ENCODE results near the gene ABI3BP.

The ABI3BP gene

GRCh38 chr3:100813828-100814227 is 179.4 kb downstream of the ABI3BP start:
- DNase-seq = no peak

GRCh38 chr3:100811779-100812507 is 181.3 kb downstream of the ABI3BP start:
- no peak for DNase-seq

- DNase-seq = no peak
Observed at GRCh38 chr3:100810671-100811070, 182.6 kb downstream of the ABI3BP start.

- no peak for DNase-seq
Observed at GRCh38 chr3:100804631-100805030, 188.6 kb downstream of the ABI3BP start.

GRCh38 chr3:100803711-100804110 is 189.5 kb downstream of the ABI3BP start:
- no peak for DNase-seq

- DNase-seq = no peak
Observed at GRCh38 chr3:100802126-100802525, 191.1 kb downstream of the ABI3BP start.

- DNase-seq = no peak
Observed at GRCh38 chr3:100798012-100798411, 195.2 kb downstream of the ABI3BP start.

- no peak for DNase-seq
Observed at GRCh38 chr3:100796556-100796955, 196.7 kb downstream of the ABI3BP start.

- DNase-seq = no peak
Observed at GRCh38 chr3:100789579-100789978, 203.6 kb downstream of the ABI3BP start.

GRCh38 chr3:100783619-100784018 is 209.6 kb downstream of the ABI3BP start:
- no peak for DNase-seq

- no peak for DNase-seq
Observed at GRCh38 chr3:100782906-100783305, 210.3 kb downstream of the ABI3BP start.

- no peak for DNase-seq
Observed at GRCh38 chr3:100782348-100782747, 210.9 kb downstream of the ABI3BP start.

GRCh38 chr3:100781301-100781700 is 211.9 kb downstream of the ABI3BP start:
- DNase-seq = no peak

- no peak for DNase-seq
Observed at GRCh38 chr3:100780071-100780622, 213.1 kb downstream of the ABI3BP start.

GRCh38 chr3:100779480-100779879 is 213.7 kb downstream of the ABI3BP start:
- peak; percentile 50 for DNase-seq

- DNase-seq = no peak
Observed at GRCh38 chr3:100777271-100777670, 215.9 kb downstream of the ABI3BP start.

GRCh38 chr3:100776746-100777145 is 216.5 kb downstream of the ABI3BP start:
- DNase-seq = no peak

GRCh38 chr3:100776097-100776729 is 217.0 kb downstream of the ABI3BP start:
- no peak for DNase-seq

GRCh38 chr3:100775669-100776068 is 217.6 kb downstream of the ABI3BP start:
- no peak for DNase-seq

- no peak for DNase-seq
Observed at GRCh38 chr3:100775226-100775625, 218.0 kb downstream of the ABI3BP start.

GRCh38 chr3:100769693-100770092 is 223.5 kb downstream of the ABI3BP start:
- DNase-seq = no peak

- DNase-seq = no peak
Observed at GRCh38 chr3:100766069-100766468, 227.2 kb downstream of the ABI3BP start.

GRCh38 chr3:100765437-100765975 is 227.7 kb downstream of the ABI3BP start:
- no peak for DNase-seq

GRCh38 chr3:100761951-100762350 is 231.3 kb downstream of the ABI3BP start:
- DNase-seq = no peak
